ENCODE measurements around the gene PKN1. TPM values are rescaled to one million over a fixed set of nuclear protein-coding genes. Genes with fewer than 3 reads are reported as not detected.
A peak's percentile ranks its signal among the peaks of the same experiment; 100 is the strongest.
"Not testable (repeated sequence)": the region's sequence is repeated elsewhere in the genome, so short reads cannot be mapped to it uniquely, and the experiment has no call there.

PKN1 gene
- total and polyA plus RNA-seq, 10 of the 15 experiments (the other 5 are each of a cell fraction or from before 2014, with no cell fraction given): 1.0 to 189 (median 52.7) TPM

DNA sequence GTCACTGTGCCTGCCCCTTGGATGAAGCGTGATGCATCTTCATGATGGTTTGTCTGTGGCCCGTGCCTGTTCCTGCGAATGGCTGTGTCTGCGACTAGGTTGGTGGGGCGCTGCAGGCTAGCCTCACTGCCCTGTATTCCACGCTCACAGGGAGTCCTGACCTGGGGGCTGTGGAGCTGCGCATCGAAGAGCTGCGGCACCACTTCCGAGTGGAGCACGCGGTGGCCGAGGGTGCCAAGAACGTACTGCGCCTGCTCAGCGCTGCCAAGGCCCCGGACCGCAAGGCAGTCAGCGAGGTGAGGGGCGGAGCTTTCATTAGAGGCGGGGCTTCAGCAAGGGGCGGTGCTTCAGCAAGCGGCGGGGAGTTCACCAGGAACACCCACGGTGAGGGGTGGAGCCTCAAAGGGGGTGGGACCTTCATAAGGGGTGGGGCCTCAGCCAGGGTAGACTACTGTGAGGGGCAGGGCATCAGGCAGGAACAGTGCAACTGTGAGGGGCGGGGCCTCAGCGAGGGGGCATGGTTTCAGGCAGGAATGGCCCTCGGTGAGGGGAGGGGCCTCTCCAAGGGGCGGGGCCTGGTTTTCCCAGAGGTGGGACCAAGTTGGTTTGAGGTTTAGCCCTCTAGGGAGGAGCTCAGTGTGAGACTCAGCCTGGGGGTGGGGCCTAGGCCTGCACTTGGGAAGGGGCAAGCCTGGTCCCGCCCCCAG lies 17.2 kb downstream of the PKN1 start:
- ChIA-PET POLR2A (no interaction called here), SMC1A (ENCODE audit: uncharacterized antibody, unreplicated experiment) (no interaction called here), CTCF (no interaction called here), RAD21 (ENCODE audit: unreplicated experiment) (no interaction called here)
- TF ChIP-seq SMC3 (IDR thresholded peaks at IDR 0.05; ENCODE audit: borderline replicate concordance, low read length) (no peak), ZBTB33 (IDR thresholded peaks at IDR 0.05) (0 out of 2 replicates have a peak, but pooled peaks have one; percentile 61), POLR2A (IDR thresholded peaks at IDR 0.05; ENCODE audit: low read depth, low read length) (peak; percentile 40; the same call in 1 of the 2 replicates)
- intact Hi-C loops (cut with micrococcal nuclease; ENCODE audit: unreplicated experiment) (no loop called here), in situ Hi-C loops (cut with MboI) (no loop called here)
- ATAC-seq: peak; percentile 94
- WGBS (ENCODE audit: insufficient coverage, insufficient replicate concordance, low lambda C conversion rate, missing lambda C conversion rate): 91% methylated on average over 30 of the region's 30 CpGs
- Histone ChIP-seq H3K36me3 (ENCODE audit: control insufficient read depth in 2 of 2, insufficient read depth in 2 of 2, low read length in 1 of 2) (peaks cover 24 to 30% of the 10 kb centered on the region in 2 experiments), H4K20me1 (ENCODE audit: control insufficient read depth, insufficient read depth) (no peaks in the 10 kb centered on the region; the same call in 1 of the 2 replicates), H3K4me1 (ENCODE audit: control insufficient read depth, insufficient read depth, low read length) (no peaks in the 10 kb centered on the region), H3K4me2 (ENCODE audit: control insufficient read depth, insufficient read depth) (no peak overlapping the region), H3K27ac (ENCODE audit: control insufficient read depth, insufficient read depth) (no peak overlapping the region), H2AFZ (ENCODE audit: control insufficient read depth, low read depth, low read length) (no peak overlapping the region), H3K9ac (ENCODE audit: control insufficient read depth, insufficient read depth, low read length) (no peak overlapping the region), H3K9me3 (replicated peaks; ENCODE audit: control insufficient read depth, insufficient read depth, low read length) (no peaks in the 10 kb centered on the region; the same call in 2 of the 3 replicates), H3K79me2 (ENCODE audit: control insufficient read depth, insufficient read depth, low read length) (no peaks in the 10 kb centered on the region), H3K4me3 (no peak overlapping the region), H3K27me3 (replicated peaks in 1 of 2; ENCODE audit: control insufficient read depth in 2 of 2, insufficient read depth in 2 of 2, low read length in 1 of 2) (no peaks in the 10 kb centered on the region)
- no peak for FAIRE-seq
- no peak for DNase-seq (ENCODE audit: low read depth, low spot score)
- BruUV-seq (replicated peaks): no TSS peak

DNA sequence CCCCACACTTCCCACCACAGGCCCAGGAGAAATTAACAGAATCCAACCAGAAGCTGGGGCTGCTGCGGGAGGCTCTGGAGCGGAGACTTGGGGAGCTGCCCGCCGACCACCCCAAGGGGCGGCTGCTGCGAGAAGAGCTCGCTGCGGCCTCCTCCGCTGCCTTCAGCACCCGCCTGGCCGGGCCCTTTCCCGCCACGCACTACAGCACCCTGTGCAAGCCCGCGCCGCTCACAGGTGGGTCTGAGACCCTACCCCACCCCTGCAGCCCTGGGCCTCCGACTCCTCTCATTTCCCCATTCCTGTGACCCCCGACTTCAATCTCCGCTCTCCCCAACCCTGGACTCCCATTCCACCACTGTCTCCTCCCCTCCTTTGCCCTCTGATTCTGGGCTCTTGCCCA lies 17.8 kb downstream of the PKN1 start:
- ATAC-seq (no peak), FAIRE-seq (no peak), DNase-seq (ENCODE audit: low read depth, low spot score) (no peak)
- no peaks in the 10 kb centered on the region; the same call in 1 of the 2 replicates for H4K20me1 ChIP-seq (ENCODE audit: control insufficient read depth, insufficient read depth)
- no peaks in the 10 kb centered on the region for H3K27me3 ChIP-seq (replicated peaks in 1 of 2; ENCODE audit: control insufficient read depth in 2 of 2, insufficient read depth in 2 of 2, low read length in 1 of 2)
- no TSS peak for BruUV-seq (replicated peaks)
- ChIA-PET RAD21 (ENCODE audit: unreplicated experiment) (no interaction called here), POLR2A (no interaction called here), SMC1A (ENCODE audit: uncharacterized antibody, unreplicated experiment) (no interaction called here), CTCF (no interaction called here)
- no peak overlapping the region for H3K27ac ChIP-seq (ENCODE audit: control insufficient read depth, insufficient read depth)
- peaks cover 24 to 30% of the 10 kb centered on the region in 2 experiments for H3K36me3 ChIP-seq (ENCODE audit: control insufficient read depth in 2 of 2, insufficient read depth in 2 of 2, low read length in 1 of 2)
- H2AFZ ChIP-seq (ENCODE audit: control insufficient read depth, low read depth, low read length): no peak overlapping the region
- TF ChIP-seq ZSCAN29 (IDR thresholded peaks at IDR 0.05) (no peak), EZH2 (IDR thresholded peaks at IDR 0.05; ENCODE audit: borderline replicate concordance, control insufficient read depth, low read depth, low read length) (no peak), NR2C2 (IDR thresholded peaks at IDR 0.05; ENCODE audit: borderline replicate concordance, control insufficient read depth, insufficient read length, low read depth) (no peak)
- H3K9me3 ChIP-seq (replicated peaks; ENCODE audit: control insufficient read depth, insufficient read depth, low read length): no peaks in the 10 kb centered on the region; the same call in 2 of the 3 replicates
- intact Hi-C loops (cut with micrococcal nuclease; ENCODE audit: unreplicated experiment) (no loop called here), in situ Hi-C loops (cut with MboI) (no loop called here)
- no peak overlapping the region for H3K4me2 ChIP-seq (ENCODE audit: control insufficient read depth, insufficient read depth)
- no peak overlapping the region for H3K4me3 ChIP-seq
- H3K79me2 ChIP-seq (ENCODE audit: control insufficient read depth, insufficient read depth, low read length): no peaks in the 10 kb centered on the region
- H3K4me1 ChIP-seq (ENCODE audit: control insufficient read depth, insufficient read depth, low read length): no peaks in the 10 kb centered on the region
- H3K9ac ChIP-seq (ENCODE audit: control insufficient read depth, insufficient read depth, low read length): no peak overlapping the region
- 98% methylated on average over 11 of the region's 19 CpGs for WGBS (ENCODE audit: insufficient coverage, insufficient replicate concordance, low lambda C conversion rate, missing lambda C conversion rate)

GRCh38 chr19:14452303-14452702 lies 19.2 kb downstream of the PKN1 start:
- H3K4me2 ChIP-seq (ENCODE audit: control insufficient read depth, insufficient read depth); RAD21 ChIA-PET (ENCODE audit: unreplicated experiment); CTCF ChIA-PET; FAIRE-seq; H3K4me1 ChIP-seq (ENCODE audit: control insufficient read depth, insufficient read depth, low read length); H3K27me3 ChIP-seq (replicated peaks in 1 of 2; ENCODE audit: control insufficient read depth in 2 of 2, insufficient read depth in 2 of 2, low read length in 1 of 2); POLR2A ChIA-PET; in situ Hi-C loops (cut with MboI); intact Hi-C loops (cut with micrococcal nuclease; ENCODE audit: unreplicated experiment); H4K20me1 ChIP-seq (ENCODE audit: control insufficient read depth, insufficient read depth); SMC1A ChIA-PET (ENCODE audit: uncharacterized antibody, unreplicated experiment); BruUV-seq (replicated peaks); H2AFZ ChIP-seq (ENCODE audit: control insufficient read depth, low read depth, low read length); H3K27ac ChIP-seq (ENCODE audit: control insufficient read depth, insufficient read depth); H3K9me3 ChIP-seq (replicated peaks; ENCODE audit: control insufficient read depth, insufficient read depth, low read length); H3K4me3 ChIP-seq; H3K79me2 ChIP-seq (ENCODE audit: control insufficient read depth, insufficient read depth, low read length); ATAC-seq; DNase-seq (ENCODE audit: low read depth, low spot score); H3K9ac ChIP-seq (ENCODE audit: control insufficient read depth, insufficient read depth, low read length): not testable (repeated sequence)
- H3K36me3 ChIP-seq (ENCODE audit: control insufficient read depth in 2 of 2, insufficient read depth in 2 of 2, low read length in 1 of 2): peaks cover 17 to 19% of the 10 kb centered on the region in 2 experiments
- WGBS (ENCODE audit: insufficient coverage, insufficient replicate concordance, low lambda C conversion rate, missing lambda C conversion rate): 97% methylated on average over 3 of the region's 3 CpGs

All from GM12878 (cell line).